Renal cortical epithelial cell (primary cell): ENCODE data around the gene MTHFR. TPM values are rescaled to one million over a fixed set of nuclear protein-coding genes. Genes with fewer than 3 reads are reported as not detected.

Source experiments
- total RNA-seq: library from RNA; depleted of rRNA; stranded (reverse); fragments of >200 nt; gene quantifications from 2 replicates; pipeline ENCODE4 v1.2.3, GENCODE V29; 2014

MTHFR gene
- total RNA-seq, 1 donor from 2014 or later: 19.8 TPM

Other genes with a start within 250 kb of the MTHFR start
- gene FBXO2, start 151.5 kb downstream of the MTHFR start, total RNA-seq: 11.1 and 17.2 TPM in 2 replicates
- 8.2 and 21.7 TPM in 2 replicates for gene FBXO44, start 151.1 kb downstream of the MTHFR start, total RNA-seq
- gene FBXO6, start 141.8 kb downstream of the MTHFR start, total RNA-seq: 4.7 and 6.7 TPM in 2 replicates
- gene MAD2L2, start 124.8 kb downstream of the MTHFR start, total RNA-seq: 28.5 and 30.9 TPM in 2 replicates
- gene DRAXIN, start 114.3 kb downstream of the MTHFR start, total RNA-seq: under 0.01 and 0.05 TPM in 2 replicates
- 52.4 and 66.0 TPM in 2 replicates for gene AGTRAP, start 69.8 kb downstream of the MTHFR start, total RNA-seq
- 0.25 TPM in 1 of 2 replicates, not detected in the other for gene C1orf167, start 43.8 kb downstream of the MTHFR start, total RNA-seq
- gene CLCN6, start 227 bp upstream of the MTHFR start, total RNA-seq: 2.4 and 6.9 TPM in 2 replicates
- gene NPPA, start 41.8 kb upstream of the MTHFR start, total RNA-seq: not detected in 2 replicates
- gene NPPB, start 53.0 kb upstream of the MTHFR start, total RNA-seq: 1.2 TPM in 1 of 2 replicates, not detected in the other
- 67.7 and 92.1 TPM in 2 replicates for gene KIAA2013, start 120.5 kb upstream of the MTHFR start, total RNA-seq
- gene PLOD1, start 128.8 kb upstream of the MTHFR start, total RNA-seq: 83.0 and 242 TPM in 2 replicates
- 56.6 and 80.5 TPM in 2 replicates for gene MFN2, start 174.5 kb upstream of the MTHFR start, total RNA-seq
- 17.0 and 53.1 TPM in 2 replicates for gene MIIP, start 213.5 kb upstream of the MTHFR start, total RNA-seq